H7 (cell line): Measurements from ENCODE around the gene RBM8A. TPM values are rescaled to one million over a fixed set of nuclear protein-coding genes. Genes with fewer than 3 reads are reported as not detected.

Experiments
- DNase-seq: peaks from one replicate; pipeline ENCODE4 v3.0.0; 2012
- H3K27me3 ChIP-seq: 2 replicates; pipeline ENCODE4 v1.6.0; 2011; ENCODE audit warnings: mild to moderate bottlenecking, low read length; ENCODE audit not compliant: control insufficient read depth, insufficient read depth
- H3K36me3 ChIP-seq: replicated peaks from 2 replicates; pipeline ENCODE4 v1.5.1; 2011; ENCODE audit warnings: low read length; ENCODE audit not compliant: control insufficient read depth, insufficient read depth
- H3K4me3 ChIP-seq: 2 replicates; pipeline ENCODE4 v1.5.1; 2011; ENCODE audit warnings: low read depth, mild to moderate bottlenecking, control low read depth, low read length, moderate library complexity; ENCODE audit not compliant: insufficient read depth
- total RNA-seq: library from RNA; depleted of rRNA; stranded (reverse); fragments of >200 nt; shearing (Covaris generic); gene quantifications from 2 replicates; pipeline ENCODE4 v1.2.3, GENCODE V29; 2014

The RBM8A gene
- total RNA-seq, 1 experiment from 2014 or later: 214 TPM

DNA sequence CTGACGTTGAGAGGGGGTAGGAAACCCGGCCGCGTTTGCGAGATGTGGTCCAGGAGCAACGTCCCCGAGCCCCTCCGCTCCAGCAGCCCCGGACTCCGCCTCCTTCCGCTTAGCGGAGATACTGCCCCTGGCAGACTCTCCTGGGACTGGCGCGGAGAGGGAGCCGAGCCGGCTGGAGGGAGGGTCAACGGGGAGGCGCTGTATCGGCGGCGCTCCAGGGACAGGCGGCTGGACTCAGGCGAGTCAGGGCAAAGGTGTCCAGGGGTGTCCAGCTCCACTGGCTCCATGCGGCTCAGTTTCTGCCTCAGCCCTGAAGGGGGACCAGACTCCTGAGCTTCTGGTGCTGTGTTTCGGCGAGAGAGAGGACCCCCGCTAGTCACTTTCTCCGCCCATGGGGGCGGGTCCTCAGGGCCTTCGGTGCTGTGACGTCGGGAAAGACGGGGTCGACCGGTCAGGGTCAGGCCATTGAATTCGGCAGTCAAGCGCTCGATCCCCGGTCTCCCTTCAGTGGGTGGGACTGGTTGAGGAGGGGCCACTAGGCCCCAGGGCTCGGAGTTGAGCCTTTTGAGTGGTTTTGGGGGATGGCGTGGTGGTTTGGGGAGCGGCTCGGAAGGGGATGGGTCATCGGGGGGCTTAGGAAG, 33.3 kb upstream of the RBM8A start:
- Histone ChIP-seq H3K27me3 (peaks cover 67% of the 10 kb centered on the region), H3K36me3 (no peaks in the 10 kb centered on the region), H3K4me3 (peak overlapping the region; percentile 87)
- peak; percentile 94 for DNase-seq

- peak overlapping the region; percentile 87 for H3K4me3 ChIP-seq
- DNase-seq: no peak
- peaks cover 68% of the 10 kb centered on the region for H3K27me3 ChIP-seq
Measured at GRCh38 chr1:145959957-145960467, 32.7 kb upstream of the RBM8A start.

GRCh38 chr1:145959333-145959732, 32.0 kb upstream of the RBM8A start:
- peaks cover 68% of the 10 kb centered on the region for H3K27me3 ChIP-seq
- no peaks in the 10 kb centered on the region for H3K36me3 ChIP-seq
- no peak for DNase-seq
- H3K4me3 ChIP-seq: no peak overlapping the region

More at GRCh38 chr1:145959957-145960467, 32.7 kb upstream of the RBM8A start:
- no peaks in the 10 kb centered on the region for H3K36me3 ChIP-seq

DNA sequence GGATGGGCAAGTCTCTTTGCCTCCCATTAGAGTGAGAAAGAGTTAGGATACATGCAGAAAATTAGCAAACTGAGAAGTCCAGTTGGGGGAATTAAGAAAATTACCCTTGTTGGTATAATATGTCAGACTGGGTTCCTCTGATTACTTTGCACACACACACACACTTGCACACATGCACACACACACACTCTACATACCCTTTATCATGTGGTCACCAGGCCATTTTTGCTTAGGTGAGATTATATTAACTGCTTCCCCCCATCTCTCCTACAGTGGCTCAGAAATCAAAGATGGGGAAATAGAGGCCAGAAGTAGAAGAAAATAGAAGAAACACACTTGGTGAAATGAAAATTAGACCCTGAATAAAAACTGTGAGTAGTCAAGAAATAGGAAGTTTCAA, 31.4 kb upstream of the RBM8A start:
- DNase-seq: no peak
- H3K36me3 ChIP-seq: no peaks in the 10 kb centered on the region
- no peak overlapping the region for H3K4me3 ChIP-seq
- H3K27me3 ChIP-seq: peaks cover 62% of the 10 kb centered on the region

GRCh38 chr1:145957443-145958319, 30.4 kb upstream of the RBM8A start, which contains the start of gene LIX1L:
Gene LIX1L (minus strand): TSS chr1:145958017. CDS start chr1:145957927, 90 bp downstream.
- Histone ChIP-seq H3K27me3 (peaks cover 51% of the 10 kb centered on the region), H3K4me3 (peak within 1 kb of the TSS; percentile 77), H3K36me3 (no peaks in the 10 kb centered on the region)
- DNase-seq: peak; percentile 97

DNA sequence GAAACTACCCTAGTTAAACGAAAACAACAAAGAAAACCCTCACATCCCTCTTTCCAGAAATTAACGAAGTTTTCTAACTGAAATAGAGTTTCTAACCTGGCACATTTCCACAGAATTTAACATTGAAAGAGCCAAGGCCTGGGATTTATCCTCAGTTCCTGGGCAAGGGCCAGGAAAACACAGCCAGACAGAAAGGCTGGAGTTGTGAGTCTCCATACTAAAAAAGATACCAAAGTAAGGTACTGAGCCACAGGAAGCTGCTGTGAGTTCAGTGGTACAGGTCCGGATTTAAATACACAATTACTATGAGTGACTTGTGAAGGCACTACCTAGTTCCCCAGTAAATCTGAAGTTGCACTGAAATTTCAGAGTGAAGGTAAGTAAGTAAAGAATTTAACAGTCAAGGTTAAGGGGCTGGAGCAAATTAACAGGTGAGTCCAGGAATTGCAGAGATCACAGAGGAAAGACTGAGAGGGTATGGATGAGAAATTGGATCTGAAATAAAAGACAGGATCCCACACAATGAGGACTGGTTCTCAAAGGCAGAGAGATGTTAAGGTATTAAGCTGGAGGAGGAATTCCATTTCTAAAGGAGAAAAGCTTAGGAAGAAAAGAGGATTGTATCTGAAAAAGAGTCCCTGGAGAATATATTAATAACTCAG, 29.6 kb upstream of the RBM8A start:
- DNase-seq: peak; percentile 26
- Histone ChIP-seq H3K27me3 (peaks cover 44% of the 10 kb centered on the region), H3K4me3 (peak overlapping the region; percentile 77)

DNA sequence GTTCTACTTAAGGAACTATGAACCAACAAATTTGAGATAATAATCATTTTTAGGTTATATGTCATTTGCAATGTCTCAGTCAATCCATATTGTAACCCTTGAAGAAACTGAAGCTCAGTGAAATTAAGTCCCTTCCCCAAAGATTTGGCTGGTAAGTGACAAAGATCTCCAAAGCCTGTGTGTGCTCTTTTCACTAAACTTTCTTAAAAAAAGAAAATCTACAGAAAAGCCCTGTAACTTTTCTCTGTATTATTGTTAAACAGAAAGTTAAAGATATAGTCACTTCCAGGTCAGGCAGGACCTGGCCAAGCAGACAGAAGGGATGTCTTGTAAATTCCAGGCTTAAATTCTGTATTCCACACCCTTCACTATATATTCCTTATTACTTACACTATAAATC, 29.1 kb upstream of the RBM8A start:
- Histone ChIP-seq H3K4me3 (no peak overlapping the region; the same call in 1 of the 2 replicates), H3K27me3 (peaks cover 38% of the 10 kb centered on the region), H3K36me3 (no peaks in the 10 kb centered on the region)
- DNase-seq: no peak

More for the DNA sequence above, 29.6 kb upstream of the RBM8A start:
- H3K36me3 ChIP-seq: no peaks in the 10 kb centered on the region

GRCh38 chr1:145955436-145955835, 28.2 kb upstream of the RBM8A start:
- Histone ChIP-seq H3K4me3 (no peak overlapping the region), H3K36me3 (no peaks in the 10 kb centered on the region), H3K27me3 (peaks cover 30% of the 10 kb centered on the region)
- no peak for DNase-seq

DNA sequence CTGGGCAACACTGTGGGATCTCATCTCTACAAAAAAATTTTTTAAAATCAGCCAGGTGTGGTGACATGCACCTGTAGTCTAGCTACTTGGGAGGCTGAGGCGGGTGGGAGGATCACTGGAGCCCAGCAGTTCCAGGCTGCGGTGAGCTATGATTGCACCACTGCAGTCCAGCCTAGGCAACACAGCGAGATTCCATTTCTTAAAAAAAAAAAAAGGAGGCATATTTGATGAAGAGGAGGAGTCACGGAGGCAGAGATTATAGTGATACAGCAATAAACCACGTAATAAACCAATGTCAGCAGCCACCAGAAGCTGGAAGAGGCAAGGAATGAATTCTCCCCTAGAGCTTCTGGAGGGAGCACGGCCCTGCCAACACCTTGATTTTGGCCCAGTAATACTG, 26.6 kb upstream of the RBM8A start:
- Histone ChIP-seq H3K27me3 (peaks cover 15% of the 10 kb centered on the region), H3K36me3 (no peaks in the 10 kb centered on the region), H3K4me3 (no peak overlapping the region)
- no peak for DNase-seq

DNA sequence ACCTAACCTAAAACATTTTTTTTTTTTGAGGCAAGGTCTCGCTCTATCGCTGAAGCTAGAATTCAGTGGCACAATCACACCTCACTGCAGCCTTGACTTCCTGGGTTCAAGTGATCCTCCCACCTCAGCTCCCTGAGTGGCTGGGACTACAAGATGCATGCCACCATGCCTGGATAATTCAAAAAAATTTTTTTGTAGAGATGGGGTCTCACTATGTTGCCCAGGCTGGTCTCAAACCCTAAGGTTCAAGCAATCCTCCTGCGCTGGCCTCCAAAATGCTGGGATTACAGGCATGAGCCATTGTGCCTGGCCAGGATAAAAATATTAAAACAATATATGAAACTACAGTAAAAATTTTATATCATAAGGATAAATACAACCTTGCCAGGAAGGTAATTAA, 25.6 kb upstream of the RBM8A start:
- H3K4me3 ChIP-seq: no peak overlapping the region
- no peaks in the 10 kb centered on the region for H3K36me3 ChIP-seq
- no peak for DNase-seq
- H3K27me3 ChIP-seq: peaks cover 7% of the 10 kb centered on the region; the same call in 1 of the 2 replicates

DNA sequence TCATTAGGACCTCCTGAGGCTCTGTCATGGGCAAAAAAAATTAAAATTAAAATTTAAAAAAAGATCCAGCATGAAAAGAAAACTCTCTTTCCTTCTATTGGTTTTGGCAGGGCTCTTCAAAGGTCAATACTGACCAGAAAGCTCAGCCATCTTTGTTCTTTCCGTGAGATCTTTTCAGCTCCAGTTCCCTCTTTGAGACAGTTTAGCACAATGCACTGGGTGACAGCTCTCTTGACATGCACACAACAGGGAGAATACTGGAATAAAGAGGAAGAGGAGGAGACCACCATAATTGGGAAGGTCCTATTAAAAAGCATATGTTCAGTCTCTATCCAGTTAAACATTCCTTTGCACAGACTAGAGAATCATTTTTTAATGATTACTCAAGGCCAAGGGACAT, 24.2 kb upstream of the RBM8A start:
- DNase-seq: no peak
- Histone ChIP-seq H3K4me3 (no peak overlapping the region), H3K27me3 (peaks cover 3% of the 10 kb centered on the region; the same call in 1 of the 2 replicates), H3K36me3 (no peaks in the 10 kb centered on the region)

GRCh38 chr1:145949219-145949618, 21.9 kb upstream of the RBM8A start:
- DNase-seq: no peak
- Histone ChIP-seq H3K36me3 (no peaks in the 10 kb centered on the region), H3K4me3 (no peak overlapping the region), H3K27me3 (no peaks in the 10 kb centered on the region)

- no peaks in the 10 kb centered on the region for H3K27me3 ChIP-seq
- DNase-seq: peak; percentile 52
- H3K4me3 ChIP-seq: no peak overlapping the region
- no peaks in the 10 kb centered on the region for H3K36me3 ChIP-seq
Measured at GRCh38 chr1:145947551-145947950, 20.3 kb upstream of the RBM8A start.

- no peaks in the 10 kb centered on the region for H3K27me3 ChIP-seq
- no peak for DNase-seq
- H3K36me3 ChIP-seq: no peaks in the 10 kb centered on the region
Measured at GRCh38 chr1:145946477-145946986, 19.2 kb upstream of the RBM8A start.

More at GRCh38 chr1:145946477-145946986, 19.2 kb upstream of the RBM8A start:
- H3K4me3 ChIP-seq: no peak overlapping the region
